GM21723 (cell line): ENCODE data around the gene KRT73.

Source experiments
- ATAC-seq: cut with Tn5 transposase; IDR thresholded peaks from one replicate; pipeline ENCODE4 v1.9.1; 2021; ENCODE audit warnings: mild to moderate bottlenecking, moderate library complexity; ENCODE audit not compliant: unreplicated experiment

Gene KRT73

DNA sequence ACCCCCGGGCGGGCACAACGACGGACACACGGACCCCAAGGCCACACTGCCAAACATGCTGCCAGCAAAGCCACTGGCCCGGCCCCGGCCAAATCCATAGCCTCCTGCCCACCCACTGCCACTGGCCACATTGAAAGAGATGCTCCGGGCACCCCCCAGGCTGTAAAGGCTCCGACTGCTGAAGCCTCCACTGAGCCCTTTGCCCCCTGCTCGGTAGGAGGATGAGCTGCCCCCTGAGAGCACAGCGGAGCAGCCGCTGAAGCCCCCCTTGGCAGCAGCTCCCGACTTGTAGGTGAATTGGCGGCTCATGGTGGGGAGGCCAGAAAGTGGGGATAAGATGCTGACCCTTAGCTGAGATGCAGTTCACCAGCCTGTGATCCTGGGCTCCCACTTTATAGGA is at the start of gene KRT73:
KRT73 (minus strand) TSS at position 344 of the 400 bp plus-strand sequence; CDS start at position 309, 35 bp downstream.
- ATAC-seq: no peak

DNA sequence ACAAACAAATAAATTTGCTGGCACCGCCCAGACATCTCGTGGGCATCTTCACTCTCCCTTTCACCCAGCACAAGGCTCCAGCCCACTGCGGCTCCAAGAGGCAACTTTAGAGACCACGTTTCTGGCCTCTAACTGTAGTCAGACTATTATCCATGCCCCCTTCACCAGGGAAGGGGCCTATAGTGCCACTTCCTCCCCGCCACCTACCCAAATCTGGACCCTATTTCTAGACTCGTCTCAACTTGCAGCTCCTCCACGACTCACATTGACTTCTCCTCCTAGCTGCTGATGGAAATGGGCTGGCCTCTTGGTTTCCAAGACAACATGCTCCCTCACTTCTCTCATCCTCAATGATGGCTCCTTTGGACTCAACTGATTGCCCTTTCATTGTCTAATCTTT is 49.6 kb upstream of the KRT73 start:
- ATAC-seq: no peak

- ATAC-seq: no peak
Measured at GRCh38 chr12:52667509-52667908, 49.1 kb upstream of the KRT73 start.

- no peak for ATAC-seq
Measured at GRCh38 chr12:52666471-52666870, 48.1 kb upstream of the KRT73 start.

DNA sequence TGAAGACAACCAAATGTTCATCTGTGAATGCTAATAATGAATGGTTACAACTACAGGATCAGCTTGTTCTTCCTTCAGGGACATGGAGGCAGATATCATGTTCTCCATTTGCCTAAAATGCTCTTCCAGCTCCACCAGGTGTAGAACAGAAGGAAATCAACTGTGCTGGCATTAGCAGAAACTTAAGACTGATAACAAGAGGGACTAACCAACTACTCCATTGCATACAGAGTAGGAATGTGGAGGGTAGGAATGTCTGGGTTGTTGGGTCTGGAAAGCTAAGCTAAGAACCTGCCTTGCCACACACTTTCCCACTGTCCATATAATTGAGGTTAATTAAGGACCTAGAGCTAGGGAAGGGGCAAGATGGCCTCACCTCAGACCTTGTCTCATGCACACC is 45.1 kb upstream of the KRT73 start:
- ATAC-seq: no peak

GRCh38 chr12:52662918-52663229 is 44.5 kb upstream of the KRT73 start:
- ATAC-seq: no peak

- ATAC-seq: no peak
Measured at GRCh38 chr12:52662093-52662917, 43.9 kb upstream of the KRT73 start.

DNA sequence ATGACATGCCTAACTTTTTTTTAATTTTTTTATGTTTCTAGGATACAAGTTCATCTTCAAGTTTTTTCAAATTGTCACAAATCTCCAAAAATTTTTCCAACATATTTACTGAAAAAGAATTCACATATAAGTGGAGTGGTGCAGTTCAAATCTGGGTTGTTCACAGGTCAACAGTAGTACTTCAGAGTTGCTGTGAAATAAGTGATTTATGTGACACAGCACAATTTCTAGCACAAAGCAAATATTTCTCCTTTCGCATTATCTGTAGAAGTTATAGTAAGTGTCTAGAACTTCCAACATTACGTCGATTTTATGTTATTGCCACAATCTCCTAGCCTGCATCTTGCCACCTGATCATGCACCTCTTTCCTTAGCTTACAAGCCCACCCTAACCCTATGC is 43.3 kb upstream of the KRT73 start:
- no peak for ATAC-seq

DNA sequence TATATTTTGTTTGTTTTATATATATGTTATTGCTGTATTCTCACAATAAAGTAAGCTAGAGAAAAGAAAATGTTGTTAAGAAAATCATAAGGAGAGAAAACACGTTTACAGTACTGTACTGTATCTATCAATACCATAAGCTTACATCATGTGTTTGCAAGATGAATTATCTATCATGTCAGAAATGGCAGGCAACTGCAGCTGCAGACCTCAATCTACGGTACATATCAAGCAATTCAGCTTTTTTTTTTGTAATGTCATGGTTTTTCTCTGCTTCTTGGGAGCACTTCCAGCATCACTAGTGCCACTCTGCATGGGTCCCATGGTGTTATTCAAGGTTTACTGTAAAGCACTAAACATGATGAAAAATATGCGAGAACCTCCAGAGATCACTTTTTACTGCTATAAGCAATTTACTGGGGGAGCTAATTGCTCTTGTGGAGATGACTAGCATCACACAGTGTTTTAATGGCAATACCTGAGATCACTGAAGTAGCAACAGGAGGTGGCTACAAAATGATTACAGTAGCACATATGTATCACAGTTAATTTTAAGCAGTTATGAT is 42.7 kb upstream of the KRT73 start:
- no peak for ATAC-seq

DNA sequence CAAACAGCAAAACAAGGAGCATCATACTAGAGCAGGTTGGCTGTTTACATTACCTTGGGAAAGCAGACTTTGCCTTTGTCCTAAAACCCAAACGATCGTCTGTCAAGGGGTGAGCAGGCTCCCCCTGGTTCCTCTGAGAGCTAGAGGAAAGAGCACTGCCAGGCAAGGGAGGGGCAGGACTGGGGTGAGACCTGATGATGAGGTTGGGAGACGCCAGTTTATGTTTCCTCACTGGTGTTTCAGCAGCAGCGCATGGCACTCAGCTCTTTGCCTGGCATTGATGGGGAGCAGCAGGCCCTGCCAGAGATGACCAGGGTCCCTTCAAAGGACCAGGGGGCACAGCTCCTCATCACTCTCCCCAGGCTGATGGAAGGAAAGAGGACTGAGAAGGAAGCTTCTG is 41.6 kb upstream of the KRT73 start:
- no peak for ATAC-seq

DNA sequence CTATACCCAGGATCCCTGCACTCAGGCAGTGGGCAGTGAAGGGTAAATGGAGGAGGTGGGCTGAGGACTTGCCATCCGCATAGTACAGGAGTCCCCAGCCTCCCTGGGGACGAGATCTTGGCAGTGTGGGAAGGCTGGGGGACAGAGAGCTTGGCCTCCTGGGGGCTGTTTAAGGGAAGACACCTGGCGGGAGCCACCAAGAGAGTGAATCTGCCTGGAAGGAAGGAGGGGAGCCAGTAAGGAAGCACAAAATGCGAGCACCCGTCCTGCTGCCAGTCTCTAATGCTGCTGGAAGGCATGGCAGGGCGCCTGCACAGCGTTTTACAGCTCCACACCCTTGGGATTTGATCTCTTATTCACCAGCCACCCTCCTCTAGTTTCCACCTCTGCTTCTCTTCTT is 41.0 kb upstream of the KRT73 start:
- no peak for ATAC-seq

- no peak for ATAC-seq
Measured at GRCh38 chr12:52658196-52658595, 39.8 kb upstream of the KRT73 start.

- no peak for ATAC-seq
Measured at GRCh38 chr12:52657250-52657902, 39.0 kb upstream of the KRT73 start.

- ATAC-seq: no peak
Measured at GRCh38 chr12:52656616-52657015, 38.3 kb upstream of the KRT73 start.

- ATAC-seq: no peak
Measured at GRCh38 chr12:52655720-52656124, 37.4 kb upstream of the KRT73 start.

DNA sequence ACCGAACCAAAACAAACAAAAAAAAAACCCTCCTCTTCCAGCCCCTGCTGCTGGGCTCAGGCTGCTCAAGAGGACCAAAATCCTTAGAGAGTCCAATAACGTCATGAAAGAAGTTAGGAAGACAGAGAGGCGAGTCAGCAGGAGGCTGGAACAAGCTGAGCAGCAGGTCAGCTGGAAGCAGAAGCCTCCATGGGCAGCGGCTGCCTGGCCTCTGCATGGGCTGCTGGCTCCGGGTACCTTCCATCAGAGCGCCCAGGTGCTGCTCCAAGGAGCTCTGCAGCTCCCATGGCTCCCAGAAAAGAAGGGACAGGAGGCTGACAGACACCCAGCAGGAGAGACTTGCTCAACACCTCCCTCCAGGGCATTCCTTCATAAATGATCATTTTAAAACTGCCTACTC is 36.9 kb upstream of the KRT73 start:
- ATAC-seq: no peak

- ATAC-seq: no peak
Measured at GRCh38 chr12:52651726-52652261, 33.4 kb upstream of the KRT73 start, which contains the start of gene KRT2. Gene KRT2 (minus strand): TSS chr12:52652211. CDS start chr12:52652142, 69 bp downstream.

DNA sequence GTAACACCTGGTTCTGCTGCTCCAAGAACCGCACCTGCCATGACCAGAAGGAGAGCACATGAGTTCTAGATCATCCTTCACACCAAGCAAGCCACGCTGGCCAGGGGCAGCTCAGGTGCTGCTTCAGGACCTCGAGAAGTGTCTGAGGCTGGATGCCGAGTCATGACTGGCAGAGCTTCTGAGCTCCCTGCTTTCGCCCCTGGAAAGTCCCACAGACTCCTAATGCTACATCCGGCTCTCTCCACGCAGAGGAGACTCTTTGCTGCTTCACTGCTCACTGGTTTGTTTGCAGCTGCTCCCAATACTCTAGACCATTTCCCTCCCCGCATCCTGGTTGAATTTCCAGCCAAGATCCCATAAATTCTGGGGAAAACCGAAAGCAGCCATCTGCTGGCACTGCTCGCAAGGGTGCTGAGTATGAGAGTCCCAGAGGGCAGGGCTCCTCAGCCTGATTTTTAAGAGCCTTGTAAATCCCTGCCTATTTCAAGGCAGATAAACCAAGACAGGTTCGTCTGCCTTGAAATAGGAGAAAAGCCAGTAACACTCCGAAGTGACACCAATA is 32.2 kb upstream of the KRT73 start:
- no peak for ATAC-seq

DNA sequence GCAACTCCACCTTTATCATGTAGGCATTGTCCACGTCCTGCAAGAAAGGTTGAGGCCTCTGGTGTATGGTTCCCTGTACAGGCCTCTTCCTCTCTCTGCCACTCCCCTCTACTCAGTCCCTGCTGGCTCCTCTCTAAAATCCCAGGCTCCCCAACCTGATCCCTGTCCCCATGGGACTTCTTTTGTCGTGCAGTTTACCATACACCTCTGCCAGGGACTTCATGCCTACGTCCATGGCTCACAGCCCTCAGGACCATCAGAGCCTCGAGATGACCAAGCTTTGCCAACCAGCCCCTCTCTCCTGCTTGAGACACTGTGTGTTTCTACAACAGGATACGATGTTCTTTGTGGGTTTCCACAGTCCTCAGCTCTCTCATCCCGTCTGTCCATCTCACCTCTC is 30.7 kb upstream of the KRT73 start:
- ATAC-seq: no peak

GRCh38 chr12:52648012-52648550 is 29.7 kb upstream of the KRT73 start:
- no peak for ATAC-seq

- no peak for ATAC-seq
Measured at GRCh38 chr12:52647601-52648000, 29.2 kb upstream of the KRT73 start.
